Activated CD8-positive, alpha-beta T cell treated with anti-CD3 and anti-CD28 coated beads for 36 hours (primary cell): ENCODE measurements around the gene HYAL2. TPM values are rescaled to one million over a fixed set of nuclear protein-coding genes. Genes with fewer than 3 reads are reported as not detected.

ENCODE experiments used
- ATAC-seq: fragments of 200-7000 bp; cut with Tn5 transposase; one replicate; pipeline ENCODE4 v1.10.0; 2021; ENCODE audit warnings: mild to moderate bottlenecking, moderate library complexity
- CTCF ChIA-PET: fragments of 350-600 bp; sonication (Branson Sonifier 250); formaldehyde crosslinking; loops from one replicate; lab custom pipeline; 2021; ENCODE audit warnings: antibody characterized with exemption; lab: Charles Lee
- POLR2A ChIA-PET: fragments of 350-600 bp; sonication (Branson Sonifier 250); formaldehyde crosslinking; loops from one replicate; lab custom pipeline; 2021; ENCODE audit warnings: antibody characterized with exemption; lab: Charles Lee
- DNase-seq: peaks from one replicate; pipeline ENCODE4 v3.0.0-alpha.2; 2020
- H3K27ac Mint-ChIP-seq: one replicate; pipeline ENCODE4 v1.8.0; 2021; ENCODE audit warnings: mild to moderate bottlenecking, mixed read lengths
- H3K27me3 Mint-ChIP-seq: one replicate; pipeline ENCODE4 v1.8.0; 2021; ENCODE audit warnings: mixed read lengths
- H3K36me3 Mint-ChIP-seq: one replicate; pipeline ENCODE4 v1.8.0; 2021; ENCODE audit warnings: low read depth, mixed read lengths
- H3K4me1 Mint-ChIP-seq: one replicate; pipeline ENCODE4 v1.8.0; 2021; ENCODE audit warnings: low read depth, mixed read lengths
- H3K4me3 Mint-ChIP-seq: one replicate; pipeline ENCODE4 v1.8.0; 2021; ENCODE audit warnings: mild to moderate bottlenecking, moderate library complexity, mixed read lengths
- H3K9me3 Mint-ChIP-seq: one replicate; pipeline ENCODE4 v1.8.0; 2021; ENCODE audit warnings: mixed read lengths
- CTCF ChIP-seq: fragments of 200-600 bp; IDR thresholded peaks from one replicate; pipeline ENCODE4 v1.8.0; 2022; ENCODE audit warnings: antibody characterized with exemption, mild to moderate bottlenecking
- intact Hi-C: fragments of 100-400 bp; cut with micrococcal nuclease; formaldehyde crosslinking; loops from one replicate; pipeline ENCODE4 v1.10.0; 2022
- total RNA-seq, 2 experiments: library from RNA; stranded (reverse); gene quantifications; one replicate each; pipeline ENCODE4 v1.2.3, GENCODE V29; 2021

HYAL2 gene
- total RNA-seq, 2 experiments from 2014 or later: 3.9 to 4.1 TPM

- Mint-ChIP-seq H3K36me3 (peaks cover 25% of the 10 kb centered on the region), H3K9me3 (no peaks in the 10 kb centered on the region), H3K4me3 (peak overlapping the region; percentile 88), H3K27me3 (no peaks in the 10 kb centered on the region), H3K4me1 (peaks cover 48% of the 10 kb centered on the region), H3K27ac (peak overlapping the region; percentile 42)
- POLR2A ChIA-PET: interaction anchor here (1.3 kb wide), 1 partner anchor 91 kb away, joined by 3 read pairs; no protein-coding TSS in a partner anchor
- CTCF ChIA-PET: interaction anchor here (2.9 kb wide), 1 partner anchor 8 kb away, joined by 19 read pairs; no protein-coding TSS in a partner anchor
- no peak for TF ChIP-seq CTCF
- no peak for DNase-seq
- intact Hi-C loops: no loop called here
- no peak for ATAC-seq
These were observed 33.4 kb upstream of the HYAL2 start for GRCh38 chr3:50355829-50356552.

GRCh38 chr3:50354850-50355249, 32.3 kb upstream of the HYAL2 start:
- no peak for ATAC-seq
- DNase-seq: no peak
- H3K36me3 Mint-ChIP-seq: peaks cover 25% of the 10 kb centered on the region
- H3K4me3 Mint-ChIP-seq: no peak overlapping the region
- no peak for TF ChIP-seq CTCF
- intact Hi-C loops: no loop called here
- ChIA-PET POLR2A (interaction anchor here (0.6 to 6.9 kb wide), 5 partner anchors 9 to 214 kb away, joined by 3 to 137 read pairs (median 4); partner anchors contain the start of genes HEMK1 and RASSF1), CTCF (interaction anchor here (1.2 to 4.3 kb wide), 3 partner anchors 17 to 196 kb away, joined by 3 to 15 read pairs (median 3); no protein-coding TSS in a partner anchor)
- H3K4me1 Mint-ChIP-seq: peaks cover 48% of the 10 kb centered on the region
- H3K9me3 Mint-ChIP-seq: no peaks in the 10 kb centered on the region
- no peaks in the 10 kb centered on the region for H3K27me3 Mint-ChIP-seq
- no peak overlapping the region for H3K27ac Mint-ChIP-seq

GRCh38 chr3:50354186-50354764, 31.7 kb upstream of the HYAL2 start:
- Mint-ChIP-seq H3K4me1 (peaks cover 50% of the 10 kb centered on the region), H3K4me3 (no peak overlapping the region), H3K9me3 (no peaks in the 10 kb centered on the region), H3K36me3 (peaks cover 25% of the 10 kb centered on the region), H3K27ac (peak overlapping the region; percentile 5), H3K27me3 (no peaks in the 10 kb centered on the region)
- CTCF ChIA-PET: interaction anchor here (0.9 to 4.3 kb wide), 5 partner anchors 16 to 218 kb away, joined by 3 to 15 read pairs (median 3); no protein-coding TSS in a partner anchor
- ATAC-seq: no peak
- DNase-seq: no peak
- intact Hi-C loops: no loop called here
- POLR2A ChIA-PET: interaction anchor here (0.6 to 6.9 kb wide), 6 partner anchors 10 to 1052 kb away, joined by 3 to 137 read pairs (median 3); partner anchors contain the start of gene RASSF1
- no peak for TF ChIP-seq CTCF

GRCh38 chr3:50353245-50354004, 30.9 kb upstream of the HYAL2 start:
- no peak for TF ChIP-seq CTCF
- ChIA-PET POLR2A (interaction anchor here (0.6 to 6.9 kb wide), 4 partner anchors 15 to 1053 kb away, joined by 3 to 137 read pairs (median 3); partner anchors contain the start of genes HEMK1 and RASSF1), CTCF (interaction anchor here (0.9 to 4.3 kb wide), 8 partner anchors 9 to 219 kb away, joined by 3 to 15 read pairs (median 6); partner anchors contain the start of gene RASSF1)
- intact Hi-C loops: no loop called here
- Mint-ChIP-seq H3K9me3 (no peaks in the 10 kb centered on the region), H3K4me1 (peaks cover 59% of the 10 kb centered on the region), H3K27me3 (no peaks in the 10 kb centered on the region), H3K36me3 (peaks cover 24% of the 10 kb centered on the region), H3K27ac (no peak overlapping the region), H3K4me3 (no peak overlapping the region)
- no peak for DNase-seq
- no peak for ATAC-seq
